UCSD-AML1 (cell line): Measurements from ENCODE around the gene UQCC3.
"Not testable (repeated sequence)": the region's sequence is repeated elsewhere in the genome, so short reads cannot be mapped to it uniquely, and the experiment has no call there.

Experiments used
- DNase-seq: peaks from one replicate; lab custom pipeline; 2025; ENCODE audit not compliant: unreplicated experiment; lab: John Stamatoyannopoulos, UW

UQCC3 gene, protein sequence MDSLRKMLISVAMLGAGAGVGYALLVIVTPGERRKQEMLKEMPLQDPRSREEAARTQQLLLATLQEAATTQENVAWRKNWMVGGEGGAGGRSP

DNA sequence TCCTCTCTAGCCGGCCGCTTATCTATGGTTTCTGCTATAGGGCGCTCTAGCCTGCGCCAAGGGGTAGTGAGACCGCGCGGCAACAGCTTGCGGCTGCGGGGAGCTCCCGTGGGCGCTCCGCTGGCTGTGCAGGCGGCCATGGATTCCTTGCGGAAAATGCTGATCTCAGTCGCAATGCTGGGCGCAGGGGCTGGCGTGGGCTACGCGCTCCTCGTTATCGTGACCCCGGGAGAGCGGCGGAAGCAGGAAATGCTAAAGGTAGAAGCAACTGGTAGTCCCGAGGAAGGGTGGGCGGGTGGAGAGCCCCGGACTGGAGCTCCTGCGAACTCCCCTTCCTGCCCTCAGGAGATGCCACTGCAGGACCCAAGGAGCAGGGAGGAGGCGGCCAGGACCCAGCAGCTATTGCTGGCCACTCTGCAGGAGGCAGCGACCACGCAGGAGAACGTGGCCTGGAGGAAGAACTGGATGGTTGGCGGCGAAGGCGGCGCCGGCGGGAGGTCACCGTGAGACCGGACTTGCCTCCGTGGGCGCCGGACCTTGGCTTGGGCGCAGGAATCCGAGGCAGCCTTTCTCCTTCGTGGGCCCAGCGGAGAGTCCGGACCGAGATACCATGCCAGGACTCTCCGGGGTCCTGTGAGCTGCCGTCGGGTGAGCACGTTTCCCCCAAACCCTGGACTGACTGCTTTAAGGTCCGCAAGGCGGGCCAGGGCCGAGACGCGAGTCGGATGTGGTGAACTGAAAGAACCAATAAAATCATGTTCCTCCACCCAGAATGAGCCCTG lies at the start of gene UQCC3, which contains the start of gene LBHD1:
UQCC3 (plus strand) TSS at position 66 of the 782 bp plus-strand sequence; CDS start at position 139, 73 bp downstream.
LBHD1 (minus strand) TSS at position 660 of the 782 bp plus-strand sequence. CDS start 2,236 bp downstream, outside the sequence.
- peak; percentile 87 for DNase-seq

DNA sequence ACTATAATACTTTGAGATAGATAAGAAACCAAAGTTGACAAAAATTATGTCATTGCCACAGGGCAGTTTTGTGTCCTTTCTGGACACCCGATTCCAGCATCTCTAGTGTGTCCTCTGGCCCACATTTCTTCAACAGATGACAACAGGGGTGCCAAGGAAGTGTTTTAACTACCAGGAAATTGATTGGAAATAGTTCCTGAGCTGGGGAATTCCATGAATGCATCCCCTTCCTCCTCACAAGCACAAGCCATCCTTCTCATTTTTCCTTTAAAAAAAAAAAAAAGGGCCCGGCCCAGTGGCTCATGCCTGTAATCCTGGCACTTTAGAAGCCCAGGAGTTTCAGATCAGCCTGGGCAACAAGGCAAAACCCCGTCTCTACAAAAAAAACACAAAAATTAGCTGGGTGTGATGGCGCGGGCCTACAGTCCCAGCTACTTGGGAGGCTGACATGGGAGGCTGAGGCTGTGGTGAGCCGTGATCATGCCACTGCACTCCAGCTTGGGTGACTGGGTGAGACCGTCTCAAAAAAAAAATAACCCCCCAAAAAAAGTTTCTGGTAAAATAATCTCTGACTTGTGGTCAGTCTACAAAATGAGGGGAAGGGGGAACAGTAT lies 48.9 kb upstream of the UQCC3 start:
- DNase-seq, result no peak

DNA sequence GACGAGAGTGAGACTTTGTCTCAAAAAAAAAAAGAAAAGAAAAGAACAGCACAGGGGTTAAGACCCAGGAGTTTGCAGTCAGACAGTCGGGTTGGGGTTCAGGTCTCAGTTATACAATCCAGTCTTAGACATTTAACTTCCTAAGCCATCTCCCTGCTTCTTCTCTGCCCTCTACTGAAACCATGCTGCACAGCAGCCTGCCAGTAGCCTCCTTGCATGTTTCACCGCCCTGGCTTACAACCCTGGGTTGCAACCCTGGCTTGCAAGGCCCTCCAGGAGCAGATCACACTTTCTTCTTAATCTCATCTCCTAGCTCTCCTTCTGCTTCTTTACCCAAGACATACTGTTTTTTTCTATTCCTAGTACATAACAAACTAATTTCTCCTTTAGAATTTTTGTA lies 43.8 kb upstream of the UQCC3 start:
- peak; percentile 23 for DNase-seq

DNA sequence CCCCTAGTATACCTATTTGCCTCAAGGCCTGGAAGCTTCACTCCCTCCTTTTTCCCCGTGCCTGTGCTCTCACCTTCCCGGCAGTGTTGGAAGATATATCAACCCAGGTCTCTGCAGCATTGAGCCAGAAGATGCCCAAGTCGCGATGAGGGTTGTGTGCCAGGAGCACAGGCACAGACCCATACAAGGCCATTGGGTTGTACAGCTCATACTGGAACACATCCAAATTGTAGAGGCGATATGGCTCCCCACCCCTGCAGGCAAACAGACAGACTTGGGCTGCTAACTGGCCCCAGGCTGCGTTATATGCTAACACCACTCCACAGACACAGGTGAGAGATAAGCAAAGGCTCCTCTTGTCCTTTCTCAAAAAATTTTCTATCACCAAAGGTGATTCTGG lies 39.0 kb upstream of the UQCC3 start:
- no peak for DNase-seq

DNA sequence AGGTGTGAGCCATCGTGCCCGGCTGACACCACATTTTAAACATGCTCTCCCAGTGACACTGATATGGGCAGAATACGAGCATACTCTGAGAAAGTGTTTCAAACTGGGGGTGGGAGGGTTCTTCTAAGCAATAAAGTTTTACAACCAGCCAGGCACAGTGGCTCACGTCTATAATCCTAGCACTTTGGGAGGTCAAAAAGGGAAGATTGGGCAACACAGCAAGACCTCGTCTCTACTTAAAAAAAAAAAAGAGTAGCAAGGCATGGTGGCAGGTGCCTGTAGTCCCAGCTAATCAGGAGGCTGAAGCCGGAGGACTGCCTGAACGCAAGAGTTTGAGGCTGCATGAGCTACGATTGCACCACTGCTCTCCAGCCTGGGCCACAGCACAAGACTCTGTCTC lies 27.3 kb upstream of the UQCC3 start:
- DNase-seq, result no peak

DNA sequence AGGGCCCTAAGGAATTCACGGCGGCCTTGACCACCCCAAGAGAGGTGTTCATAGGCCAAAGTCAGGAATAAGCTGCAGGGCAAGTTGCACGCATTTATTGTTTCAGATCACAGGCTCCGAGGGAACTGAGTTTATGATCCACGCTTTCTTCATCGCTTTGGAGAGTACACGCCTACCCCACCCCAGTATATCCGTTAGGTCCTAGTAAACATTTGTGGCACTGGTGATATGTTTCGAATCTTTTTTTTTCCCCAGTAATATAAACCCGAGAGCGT lies 25.9 kb upstream of the UQCC3 start:
- no peak for DNase-seq

DNA sequence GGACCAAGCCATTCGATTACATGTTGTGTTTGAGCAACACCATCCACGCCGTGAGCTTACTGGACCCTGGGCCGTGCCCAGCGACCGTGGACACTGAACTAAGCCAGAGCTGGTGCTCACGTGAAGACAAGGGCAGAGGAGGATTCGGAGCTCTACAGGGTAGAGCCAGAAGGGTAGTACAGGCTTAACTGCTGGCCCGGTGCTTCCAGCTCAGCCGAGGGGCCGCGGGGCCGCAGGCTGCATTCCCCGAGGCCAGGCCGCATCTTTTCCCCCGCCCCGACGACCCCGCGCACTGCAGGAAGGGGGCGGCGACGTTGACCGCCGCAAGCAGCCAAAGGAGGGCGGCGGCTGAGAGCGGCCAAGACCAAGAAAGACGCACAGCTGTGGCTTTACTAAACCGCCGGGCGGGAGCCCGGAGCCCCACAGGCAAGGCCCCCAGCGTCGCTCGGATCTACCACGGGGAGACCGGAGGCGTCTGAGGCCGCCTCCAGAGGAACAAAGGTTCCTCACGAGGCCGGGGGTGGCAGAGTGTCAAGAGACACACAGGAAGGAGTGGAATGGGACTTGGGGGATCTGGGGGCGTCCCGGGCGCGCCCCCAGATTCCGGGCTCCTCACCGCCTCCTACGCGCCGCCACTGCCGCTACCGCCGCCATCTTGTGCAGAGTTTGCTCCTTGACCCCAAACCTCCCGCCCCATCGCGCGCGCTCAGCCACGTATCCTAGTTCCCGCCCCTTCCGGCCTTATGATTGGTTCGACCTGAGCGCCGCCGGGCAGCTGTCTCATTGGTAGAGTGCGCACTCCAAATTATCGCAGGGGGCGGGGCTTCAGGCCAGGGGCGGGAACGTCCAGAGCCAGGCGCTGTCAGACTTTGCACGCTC lies 25.3 kb upstream of the UQCC3 start, which contains the start of gene GANAB:
GANAB (minus strand) TSS at position 668 of the 879 bp plus-strand sequence; CDS start at position 654, 14 bp downstream.
- DNase-seq, result peak; percentile 98

DNA sequence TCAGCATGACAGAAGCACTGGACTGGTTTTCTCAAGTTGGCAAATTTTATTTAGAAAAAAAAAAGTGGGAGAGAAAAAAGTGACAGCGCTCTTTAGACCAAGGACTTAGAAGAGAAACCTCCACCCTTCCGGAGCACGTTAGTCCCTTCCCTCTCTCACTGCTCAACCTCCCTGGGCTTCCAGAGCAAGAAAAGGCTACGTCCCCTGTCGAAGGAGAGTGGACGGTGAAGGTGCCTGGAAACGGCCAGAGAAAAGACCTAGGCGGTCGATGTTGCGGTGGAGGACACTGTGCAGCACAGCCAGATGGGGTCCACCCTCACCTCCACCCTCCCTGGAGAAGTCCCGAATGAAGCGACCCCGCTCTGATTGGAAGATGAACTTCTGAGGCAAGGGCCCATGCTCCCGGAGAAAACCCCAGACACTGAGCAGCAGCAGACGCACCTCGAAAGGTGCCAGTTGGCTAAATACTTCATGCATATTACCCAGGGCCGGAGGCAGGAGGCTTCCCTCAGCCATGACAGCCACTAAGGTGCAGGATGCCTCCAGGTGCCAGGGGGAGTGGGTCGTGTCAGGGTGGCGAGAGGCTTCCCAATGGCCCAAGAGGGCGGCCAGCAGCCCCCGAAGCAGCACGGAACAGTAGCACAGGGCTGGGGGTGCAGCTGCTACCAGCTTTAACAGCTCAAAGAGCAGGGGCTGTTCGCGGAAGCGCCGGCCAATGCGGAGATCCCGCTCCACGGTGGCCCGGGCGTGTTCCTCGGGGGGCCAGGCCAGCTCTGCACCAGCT lies 24.5 kb upstream of the UQCC3 start:
- DNase-seq, result no peak

DNA sequence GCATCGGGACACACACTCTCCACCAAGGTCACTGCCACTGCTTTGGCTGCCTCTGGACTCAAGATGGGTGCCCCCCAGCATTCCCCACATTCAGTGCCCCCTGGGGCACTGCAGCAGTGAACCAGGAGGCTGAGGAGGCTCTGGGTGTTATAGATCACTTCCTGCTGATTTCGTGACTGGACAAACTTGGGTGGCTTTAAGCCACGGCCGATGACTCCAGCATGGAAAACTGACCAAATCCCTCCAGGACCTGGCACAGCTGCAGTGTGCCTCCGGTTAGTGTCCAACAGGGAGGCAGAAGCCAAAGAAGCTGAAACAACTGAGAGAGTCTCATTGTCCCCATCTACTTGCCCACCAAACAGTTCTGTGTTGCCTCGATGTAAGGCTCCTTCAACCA lies 23.9 kb upstream of the UQCC3 start:
- DNase-seq, result no peak

DNA sequence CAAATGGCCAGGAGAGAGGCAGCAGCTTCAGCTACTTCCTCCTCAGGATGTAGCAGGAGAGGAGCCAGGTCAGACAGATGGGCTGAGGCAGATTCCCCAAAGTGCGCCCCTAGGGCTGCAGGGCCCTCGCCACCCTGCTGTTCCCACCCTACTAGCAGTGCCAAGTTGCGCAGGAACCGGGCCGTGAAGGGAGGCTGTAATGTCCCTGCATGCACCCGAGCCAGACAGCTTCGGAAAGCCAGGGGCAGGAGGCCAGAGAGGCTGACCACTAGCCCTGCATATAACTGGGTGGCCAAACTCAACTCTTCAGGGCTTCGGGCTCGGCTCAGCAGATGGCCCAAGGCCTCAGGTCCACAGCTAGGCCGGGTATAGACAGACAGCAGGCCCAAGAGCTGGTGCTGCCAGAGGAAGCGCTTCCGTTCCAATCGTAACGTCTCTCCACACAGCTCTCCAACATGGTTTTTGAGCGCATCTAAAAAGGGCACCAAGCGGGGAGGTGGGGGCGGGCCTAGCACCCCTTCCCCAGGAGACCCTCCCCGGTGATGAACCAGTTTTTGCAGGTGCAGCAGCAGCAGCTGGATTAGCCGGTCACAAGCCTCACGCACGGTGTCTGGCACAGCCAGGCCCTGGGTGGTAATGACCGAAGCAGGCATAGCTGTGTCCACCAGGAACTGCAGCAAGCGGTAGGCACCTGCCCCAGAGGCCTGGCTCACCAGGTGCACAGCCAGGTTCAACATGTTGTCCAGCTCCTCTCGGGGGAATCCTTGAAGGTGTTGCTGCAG lies 23.1 kb upstream of the UQCC3 start:
- no peak for DNase-seq

DNA sequence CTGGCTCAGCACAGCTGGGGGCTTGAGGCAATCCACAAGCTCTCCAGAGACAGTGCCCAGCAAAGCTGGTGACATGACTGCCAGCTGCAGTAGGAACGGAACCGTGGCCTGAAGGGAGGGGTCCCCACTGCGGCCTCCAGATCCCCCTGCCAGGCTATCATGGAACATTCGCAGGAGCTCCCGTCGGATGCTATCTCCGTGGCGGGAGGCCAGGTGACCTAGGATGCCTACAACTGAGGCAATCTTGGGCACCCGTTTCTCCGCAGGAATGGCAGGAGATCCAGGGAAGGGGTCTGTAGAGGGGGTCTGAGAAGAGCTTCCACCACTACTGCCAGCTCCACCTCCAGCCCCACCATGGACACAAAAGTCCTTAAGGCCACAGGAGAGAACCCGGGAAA lies 22.5 kb upstream of the UQCC3 start:
- no peak for DNase-seq

DNA sequence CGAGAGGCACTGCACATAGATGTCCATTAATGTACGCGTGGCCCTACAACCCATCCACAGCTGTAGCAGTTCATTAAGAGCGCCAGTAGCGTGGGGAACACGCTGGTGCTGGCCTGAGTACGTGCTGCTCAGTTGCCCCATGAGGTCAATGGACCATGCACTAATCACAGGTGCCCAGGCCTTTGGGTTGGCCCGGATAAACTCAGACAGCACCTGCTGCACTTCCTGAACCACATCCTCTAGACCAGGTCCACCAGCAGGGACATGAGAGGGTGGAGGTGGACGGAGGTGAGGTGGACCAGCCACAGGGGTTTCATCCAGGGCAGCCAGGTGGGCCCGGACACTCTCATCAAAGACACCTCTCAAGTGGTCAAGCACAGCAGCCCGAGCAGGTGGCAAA lies 22.0 kb upstream of the UQCC3 start:
- DNase-seq, result no peak

DNA sequence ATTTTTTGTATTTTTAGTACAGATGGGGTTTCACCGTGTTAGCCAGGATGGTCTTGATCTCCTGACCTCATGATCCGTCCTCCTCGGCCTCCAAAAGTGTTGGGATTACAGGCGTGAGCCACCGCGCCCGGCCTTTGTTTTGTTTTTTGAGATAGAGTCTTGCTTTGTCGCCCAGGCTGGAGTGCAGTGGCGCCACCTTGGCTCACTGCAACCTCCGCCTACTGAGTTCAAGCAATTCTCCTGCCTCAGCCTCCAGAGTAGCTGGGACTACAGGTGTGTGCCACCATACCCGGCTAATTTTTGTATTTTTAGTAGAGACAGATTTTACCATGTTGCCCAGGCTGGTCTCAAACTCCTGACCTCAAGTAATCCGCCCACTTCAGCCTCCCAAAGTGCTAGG lies 21.2 kb upstream of the UQCC3 start:
- not testable (repeated sequence) for DNase-seq

DNA sequence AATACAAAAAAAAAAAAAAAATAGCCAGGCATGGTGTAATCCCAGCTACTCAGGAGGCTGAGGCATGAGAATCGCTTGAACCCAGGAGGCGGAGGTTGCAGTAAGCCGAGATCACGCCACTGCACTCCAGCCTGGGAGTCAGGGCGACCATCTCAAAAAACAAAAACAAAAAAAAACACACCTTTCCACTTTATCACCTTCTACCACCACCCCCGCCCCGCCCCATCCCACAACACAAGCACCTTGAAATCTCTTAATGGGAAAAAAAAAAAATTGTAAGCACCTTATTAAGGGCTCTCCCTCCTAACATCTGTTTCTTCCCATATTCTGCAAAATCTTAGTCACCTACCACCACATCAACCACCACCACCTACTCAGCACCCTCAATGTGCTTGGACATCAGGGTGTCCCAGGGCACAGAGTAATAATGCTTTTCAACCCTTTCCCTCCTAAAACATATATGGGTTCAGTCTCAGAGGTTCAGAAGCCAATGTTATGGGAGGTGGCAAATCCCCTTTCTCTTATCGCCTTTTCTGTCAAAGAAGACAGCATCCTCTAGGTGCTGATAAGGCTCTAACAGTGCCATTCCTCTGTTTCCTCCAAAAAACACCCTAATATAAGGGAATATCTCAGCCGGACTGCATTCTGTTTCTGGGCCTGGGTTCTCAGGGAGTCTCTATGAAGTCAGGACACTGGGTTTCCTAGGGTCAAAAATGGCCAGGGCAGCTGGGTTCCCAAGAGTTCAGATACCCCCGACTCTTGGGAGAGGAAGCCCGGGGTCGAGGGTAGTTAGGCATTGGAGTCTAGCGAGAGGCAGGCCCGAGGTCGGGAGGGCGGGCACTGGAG lies 19.1 kb upstream of the UQCC3 start:
- DNase-seq, result no peak

DNA sequence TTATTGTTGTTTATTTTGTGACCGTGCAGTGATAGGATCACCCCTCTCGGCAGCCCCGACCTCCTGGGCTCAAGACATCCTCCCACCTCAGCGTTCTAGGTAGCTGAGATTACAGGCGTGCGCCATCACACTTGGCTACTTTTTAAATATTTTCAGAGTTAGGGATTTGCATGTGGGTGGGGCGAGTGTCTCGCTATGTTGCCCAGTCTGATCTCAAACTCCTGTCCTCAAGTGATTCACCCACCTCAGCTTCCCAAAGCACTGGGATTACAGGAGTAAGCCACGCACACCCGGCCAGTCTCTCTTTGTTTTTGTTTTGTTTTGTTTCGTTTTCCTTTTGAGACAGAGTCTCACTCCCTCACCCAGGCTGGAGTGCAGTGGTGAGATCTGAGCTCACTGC lies 17.2 kb upstream of the UQCC3 start:
- DNase-seq, result no peak

DNA sequence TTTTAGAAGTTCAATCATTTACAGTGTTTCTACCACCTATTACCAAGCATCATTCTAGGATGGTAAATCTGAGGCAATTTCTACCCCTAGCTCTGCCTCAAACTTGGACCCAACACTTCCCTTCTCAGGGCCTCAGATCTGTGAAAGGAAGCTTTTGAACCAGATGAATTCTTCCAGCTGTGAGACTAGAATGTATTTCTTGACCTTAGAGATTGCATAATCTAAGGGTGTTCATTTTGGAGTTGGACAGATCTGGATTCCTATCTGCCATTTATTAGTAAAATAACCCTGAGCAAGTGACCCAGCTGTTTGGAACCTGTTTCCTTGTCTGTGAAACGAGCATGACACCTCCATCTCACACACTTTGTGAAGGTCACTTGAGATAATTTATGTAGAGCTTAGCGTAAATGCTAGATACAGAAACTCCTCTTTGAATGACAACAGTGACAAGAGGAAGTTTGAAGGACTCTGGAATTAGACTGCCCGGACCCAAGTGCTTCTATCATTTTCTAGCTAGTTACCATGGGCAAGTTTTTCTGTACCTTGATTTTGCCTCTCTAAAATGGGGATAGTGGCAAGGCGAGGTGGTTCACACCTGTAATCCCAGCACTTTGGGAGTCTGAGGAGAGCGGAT lies 14.6 kb upstream of the UQCC3 start:
- no peak for DNase-seq

DNA sequence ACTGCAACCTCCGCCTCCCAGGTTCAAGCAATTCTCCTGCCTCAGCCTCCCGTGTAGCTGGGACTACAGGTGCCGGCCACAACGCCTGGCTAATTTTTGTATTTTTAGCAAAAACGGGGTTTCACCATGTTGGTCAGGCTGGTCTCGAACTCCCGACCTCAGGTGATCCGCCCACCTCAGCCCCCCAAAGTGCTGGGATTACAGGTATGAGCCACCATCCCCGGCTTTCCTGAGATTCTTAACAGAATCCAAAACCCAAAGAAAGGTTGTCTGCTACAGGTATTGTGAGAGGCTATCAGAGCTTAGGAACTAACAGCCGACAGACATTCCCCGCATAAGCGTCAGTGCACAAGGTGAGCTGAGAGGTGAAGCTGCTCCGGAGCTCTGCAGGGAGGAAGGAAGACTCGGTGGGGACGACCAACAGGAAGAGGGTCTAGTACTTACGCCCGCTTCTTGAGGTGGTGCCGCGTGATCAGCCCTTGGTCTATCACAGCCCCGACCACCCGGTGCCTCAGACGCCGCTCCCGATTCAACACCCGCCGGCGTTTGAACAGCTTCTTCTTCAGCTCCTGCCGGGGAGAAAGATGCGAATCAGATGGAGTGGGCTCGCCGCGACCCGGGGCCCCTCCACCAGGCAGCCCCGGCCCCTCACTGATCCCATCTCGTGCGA lies 6.9 kb upstream of the UQCC3 start:
- no peak for DNase-seq

DNA sequence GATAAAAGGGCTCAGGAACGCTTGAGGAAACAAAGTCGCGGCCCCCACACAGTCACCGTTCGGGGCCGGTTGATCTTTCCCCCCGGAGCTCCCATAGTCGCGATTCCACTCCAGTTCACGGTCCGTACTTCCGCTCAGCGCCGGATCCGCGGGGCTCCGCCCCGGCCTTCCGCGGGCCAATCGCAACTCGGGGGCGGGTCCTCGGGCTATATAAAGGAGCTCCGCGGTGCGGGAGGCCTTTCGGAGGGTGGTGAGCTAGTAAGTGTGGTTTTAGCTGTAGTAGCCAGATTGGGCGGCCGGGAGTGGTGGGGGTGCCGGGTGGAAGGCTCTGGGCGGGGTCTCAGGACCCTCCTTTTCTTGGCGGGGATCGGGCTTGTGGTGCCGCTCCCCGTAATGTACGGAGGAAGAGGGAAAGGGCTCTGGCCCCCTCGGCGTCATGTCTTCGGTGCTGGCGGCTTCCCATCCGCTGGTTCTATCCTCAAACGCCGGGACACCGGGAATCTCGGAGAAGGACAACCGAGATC lies 6.3 kb upstream of the UQCC3 start, which contains the start of the genes C11orf98 and CSKMT:
C11orf98 (minus strand) TSS at position 136 of the 524 bp plus-strand sequence; CDS start at position 95, 41 bp downstream.
CSKMT (plus strand) TSS at position 238 of the 524 bp plus-strand sequence. CDS start 568 bp downstream, outside the sequence.
- DNase-seq, result peak; percentile 91
